HG03135 (cell line): ENCODE measurements around the gene GJA10.
"Not testable (repeated sequence)": the region's sequence is repeated elsewhere in the genome, so short reads cannot be mapped to it uniquely, and the experiment has no call there.

Source experiments
- ATAC-seq: cut with Tn5 transposase; IDR thresholded peaks from one replicate; pipeline ENCODE4 v1.9.1; 2021; ENCODE audit warnings: mild to moderate bottlenecking, moderate library complexity; ENCODE audit not compliant: unreplicated experiment

GJA10 gene

DNA sequence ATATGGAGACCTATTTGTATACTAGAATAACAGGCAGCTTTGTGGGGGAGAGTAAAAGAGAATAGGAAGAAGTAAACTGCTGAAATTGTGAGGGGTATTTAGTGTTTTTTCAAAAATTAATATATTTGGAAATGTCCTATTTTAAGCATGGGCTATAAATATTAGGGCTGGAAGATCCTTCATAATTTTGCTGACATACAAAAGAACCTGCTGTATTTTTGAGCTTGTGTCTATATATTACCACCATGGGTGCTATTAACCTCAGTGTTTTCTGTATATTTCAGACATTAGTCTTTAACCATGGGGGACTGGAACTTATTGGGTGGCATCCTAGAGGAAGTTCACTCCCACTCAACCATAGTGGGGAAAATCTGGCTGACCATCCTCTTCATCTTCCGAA lies at the start of gene GJA10:
TSS of gene GJA10 (plus strand) at position 301 of the 400 bp plus-strand sequence. CDS start at position 301, 0 bp downstream.
- ATAC-seq: no peak

DNA sequence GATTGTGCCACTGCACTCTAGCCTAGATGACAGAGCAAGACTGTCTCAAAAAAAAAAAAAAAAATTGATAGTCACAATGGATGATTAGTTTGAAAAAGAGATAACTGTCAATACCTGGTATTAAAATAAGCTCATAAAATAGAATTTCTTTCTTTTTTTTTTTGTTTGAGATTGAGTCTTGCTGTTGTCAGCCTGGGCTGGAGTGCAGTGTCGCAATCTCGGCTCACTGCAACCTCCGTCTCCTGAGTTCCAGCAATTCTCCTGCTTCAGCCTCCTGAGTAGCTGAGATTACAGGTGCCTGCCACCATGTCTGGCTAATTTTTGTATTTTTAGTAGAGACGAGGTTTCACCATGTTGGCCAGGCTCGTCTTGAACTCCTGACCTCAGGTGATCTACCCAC lies 46.8 kb upstream of the GJA10 start:
- not testable (repeated sequence) for ATAC-seq

DNA sequence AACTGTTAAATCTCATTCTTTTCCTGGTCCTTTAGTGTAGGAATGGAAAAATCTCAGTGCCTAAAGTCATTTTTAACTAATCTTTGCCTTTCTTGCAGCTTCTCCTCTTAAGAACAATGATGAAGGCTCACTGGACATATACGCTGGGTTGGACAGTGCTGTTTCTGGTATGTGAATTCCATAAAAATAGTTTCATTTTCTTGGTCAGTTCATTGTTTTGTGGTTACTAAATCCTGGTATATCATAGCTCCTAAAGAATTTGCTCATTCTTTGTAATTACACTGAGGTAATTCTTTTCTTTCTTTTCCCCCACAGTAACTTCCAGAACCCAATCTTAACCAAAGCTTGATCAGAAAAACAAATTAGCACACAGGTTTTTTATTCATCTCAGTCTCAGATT lies 41.2 kb upstream of the GJA10 start:
- ATAC-seq: no peak

DNA sequence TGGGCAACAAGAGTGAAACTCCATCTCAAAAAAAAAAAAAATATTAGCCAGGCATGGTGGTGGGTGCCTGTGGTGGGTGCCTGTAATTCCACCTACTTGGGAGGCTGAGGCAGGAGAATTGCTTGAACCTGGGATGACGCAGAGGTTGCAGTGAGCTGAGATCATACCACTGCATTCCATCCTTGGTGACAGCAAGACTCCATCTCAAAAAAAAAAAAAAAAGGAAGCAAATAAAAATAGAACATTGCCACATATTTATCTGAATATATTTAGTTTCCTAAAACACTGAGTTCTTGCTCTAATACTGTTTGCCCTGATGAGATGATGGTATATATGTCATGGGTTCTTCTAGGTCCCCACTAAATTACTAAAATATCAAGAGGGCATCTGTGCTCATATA lies 36.2 kb upstream of the GJA10 start:
- ATAC-seq: no peak

DNA sequence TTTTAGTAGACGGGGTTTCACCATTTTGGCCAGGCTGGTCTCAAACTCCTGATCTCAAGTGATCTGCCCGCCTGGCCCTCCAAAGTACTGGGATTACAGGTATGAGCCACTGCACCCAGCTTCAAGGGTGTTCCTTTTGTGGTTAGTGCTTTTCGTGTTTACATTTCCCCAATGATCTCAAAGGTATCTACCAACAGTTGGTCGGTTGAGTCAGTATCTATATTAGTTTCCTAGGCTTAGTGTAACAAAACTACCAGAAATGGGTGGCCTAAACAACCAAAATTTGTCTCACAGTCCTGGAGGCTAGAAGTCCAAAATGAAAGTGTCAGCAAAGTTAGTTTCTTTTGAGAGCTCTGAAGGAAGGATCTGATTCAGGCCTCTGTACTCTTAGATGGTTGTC lies 34.5 kb upstream of the GJA10 start:
- peak; percentile 63 for ATAC-seq

DNA sequence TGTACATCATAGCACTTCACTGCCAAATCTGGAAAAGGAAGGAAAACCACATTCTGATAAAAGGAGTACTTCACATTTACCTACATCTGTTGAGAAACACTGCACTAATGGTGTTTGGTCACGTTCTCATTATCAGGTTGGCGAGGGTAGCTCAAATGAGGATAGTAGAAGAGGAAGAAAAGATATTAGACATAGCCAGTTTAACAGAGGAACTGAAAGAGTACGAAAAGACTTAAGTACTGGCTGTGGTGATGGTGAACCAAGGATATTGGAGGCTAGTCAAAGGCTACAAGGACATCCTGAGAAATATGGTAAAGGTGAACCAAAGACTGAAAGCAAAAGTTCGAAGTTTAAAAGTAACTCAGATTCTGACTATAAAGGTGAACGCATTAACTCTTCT lies 32.0 kb upstream of the GJA10 start:
- peak; percentile 55 for ATAC-seq

DNA sequence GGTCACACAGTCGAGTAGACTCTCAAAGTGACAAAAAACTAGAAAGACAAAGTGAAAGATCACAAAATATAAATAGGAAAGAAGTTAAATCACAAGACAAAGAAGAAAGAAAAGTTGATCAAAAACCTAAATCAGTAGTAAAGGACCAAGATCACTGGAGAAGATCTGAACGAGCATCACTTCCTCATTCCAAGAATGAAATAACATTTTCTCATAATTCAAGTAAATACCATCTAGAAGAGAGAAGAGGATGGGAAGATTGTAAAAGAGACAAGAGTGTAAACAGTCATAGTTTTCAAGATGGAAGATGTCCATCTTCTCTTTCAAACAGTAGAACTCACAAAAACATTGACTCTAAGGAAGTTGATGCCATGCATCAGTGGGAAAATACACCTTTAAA lies 31.6 kb upstream of the GJA10 start:
- peak; percentile 11 for ATAC-seq

DNA sequence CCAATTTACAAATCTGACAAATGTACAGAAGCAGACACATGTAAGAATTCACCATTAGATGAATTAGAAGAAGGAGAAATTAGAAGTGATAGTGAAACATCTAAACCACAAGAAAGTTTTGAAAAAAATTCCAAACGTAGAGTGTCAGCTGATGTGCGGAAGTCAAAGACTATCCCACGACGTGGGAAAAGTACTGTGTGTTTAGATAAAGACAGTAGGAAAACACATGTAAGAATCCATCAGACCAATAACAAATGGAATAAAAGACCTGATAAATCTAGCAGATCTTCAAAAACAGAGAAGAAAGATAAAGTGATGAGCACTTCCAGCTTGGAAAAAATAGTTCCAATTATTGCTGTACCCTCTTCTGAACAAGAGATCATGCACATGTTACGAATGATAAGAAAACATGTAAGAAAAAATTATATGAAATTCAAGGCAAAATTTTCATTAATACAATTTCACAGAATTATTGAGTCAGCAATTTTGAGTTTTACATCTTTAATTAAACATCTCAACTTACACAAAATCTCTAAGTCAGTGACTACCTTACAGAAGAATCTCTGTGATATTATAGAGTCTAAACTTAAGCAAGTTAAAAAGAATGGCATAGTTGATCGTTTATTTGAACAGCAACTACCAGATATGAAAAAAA lies 28.1 kb upstream of the GJA10 start:
- ATAC-seq: no peak

DNA sequence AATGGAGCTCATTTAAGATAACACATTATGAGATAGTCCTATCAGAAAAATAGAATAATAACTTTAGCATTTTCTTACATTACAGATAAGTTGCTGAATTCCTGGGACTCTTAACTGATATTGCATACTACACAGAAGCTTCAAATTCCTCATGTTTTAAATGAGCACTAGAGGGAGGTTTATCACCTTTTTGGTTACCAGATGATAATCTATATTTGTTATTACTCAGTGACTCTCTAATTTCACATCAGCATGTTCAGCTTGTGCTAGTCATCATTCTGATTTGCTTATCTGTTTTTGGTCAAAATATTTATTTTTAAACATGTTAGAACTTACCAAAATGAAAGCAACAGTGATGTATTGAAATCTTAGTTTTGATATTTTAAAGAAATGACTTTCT lies 20.5 kb upstream of the GJA10 start:
- no peak for ATAC-seq

DNA sequence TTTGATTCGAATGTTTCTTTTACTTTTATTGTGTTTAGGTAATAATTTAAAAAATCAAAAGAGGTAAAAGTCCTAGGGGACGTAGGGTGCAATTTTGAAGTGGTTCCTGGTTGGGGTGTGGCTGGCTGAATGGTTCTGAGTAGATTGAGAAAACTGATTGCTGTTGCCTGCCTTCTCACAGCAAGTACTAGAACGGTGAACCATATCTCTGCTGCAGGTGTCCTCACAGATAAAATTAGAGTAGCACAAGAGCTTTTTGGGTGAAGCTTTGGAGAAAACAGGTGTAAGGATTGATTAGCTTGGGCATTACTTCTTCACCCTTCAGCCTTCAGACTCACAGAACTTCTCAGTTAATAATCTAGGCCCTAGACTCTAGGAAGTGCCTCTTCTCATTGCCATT lies 19.8 kb upstream of the GJA10 start:
- no peak for ATAC-seq

DNA sequence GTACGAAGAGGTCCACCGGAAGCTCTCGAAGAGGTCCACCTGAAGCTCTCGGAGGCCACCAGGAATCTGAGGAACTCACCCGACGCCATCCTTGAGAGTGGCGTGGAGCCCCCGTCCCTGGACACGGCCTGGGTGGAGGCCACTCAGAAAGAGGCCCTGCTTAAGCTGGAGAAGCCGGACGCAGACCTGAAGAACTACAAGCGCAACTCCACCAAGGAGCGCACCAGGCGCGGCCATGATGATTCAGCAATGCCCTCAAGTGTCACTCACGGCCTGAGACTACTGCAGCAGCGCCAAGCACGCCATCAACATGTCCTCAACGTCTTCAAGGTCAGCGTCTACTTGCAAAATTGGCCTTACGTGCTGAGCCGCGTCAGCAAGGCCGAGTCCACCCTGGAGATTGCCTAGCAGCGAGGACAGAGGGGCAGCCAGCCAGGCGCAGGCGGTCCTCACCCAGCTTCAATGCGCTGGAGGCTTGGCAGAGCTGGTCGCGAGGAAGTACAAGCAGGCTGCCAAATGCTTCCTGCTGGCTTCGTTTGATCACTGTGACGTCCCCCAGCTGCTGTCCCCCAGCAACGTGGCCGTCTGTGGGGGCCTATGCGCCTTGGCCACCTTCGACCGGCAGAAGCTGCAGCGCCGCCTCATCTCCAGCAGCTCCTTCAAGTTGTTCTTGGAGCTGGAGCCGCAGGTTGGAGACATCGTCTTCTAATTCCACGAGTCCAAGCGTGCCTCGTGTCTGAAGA lies 7.7 kb upstream of the GJA10 start:
- no peak for ATAC-seq

DNA sequence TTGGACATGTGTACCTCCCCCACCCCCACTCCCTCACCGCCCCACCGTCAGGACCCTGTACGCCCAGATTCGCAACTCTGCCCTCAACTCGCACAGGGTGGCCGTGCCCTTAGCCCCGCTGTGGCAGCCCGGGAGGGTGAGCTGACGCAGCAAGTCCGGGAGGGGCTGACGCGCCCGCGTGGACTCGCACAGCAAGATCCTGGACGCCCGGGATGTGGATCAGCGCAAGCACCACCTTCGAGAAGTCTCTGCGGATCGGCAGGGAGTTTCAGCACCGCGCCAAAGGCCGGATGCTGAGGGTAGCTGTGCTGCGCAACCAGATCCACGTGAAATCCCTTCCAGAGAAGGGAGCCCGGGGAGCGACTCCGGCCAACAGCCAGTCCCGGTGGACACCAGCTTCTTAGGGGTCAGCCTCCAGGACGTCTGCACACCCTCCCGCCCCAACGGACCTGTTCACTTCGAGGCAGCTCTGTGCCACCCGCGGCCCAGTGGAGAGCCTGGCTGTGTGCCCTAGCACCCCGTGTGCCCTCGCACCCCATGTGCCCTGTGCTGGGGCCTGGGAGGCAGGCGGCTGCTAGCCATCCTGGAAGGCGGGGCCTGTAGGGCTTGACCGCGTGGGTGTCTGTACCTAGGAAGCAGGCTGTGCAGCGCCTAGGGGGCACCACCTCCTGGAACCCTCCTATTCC lies 6.7 kb upstream of the GJA10 start:
- ATAC-seq: no peak

DNA sequence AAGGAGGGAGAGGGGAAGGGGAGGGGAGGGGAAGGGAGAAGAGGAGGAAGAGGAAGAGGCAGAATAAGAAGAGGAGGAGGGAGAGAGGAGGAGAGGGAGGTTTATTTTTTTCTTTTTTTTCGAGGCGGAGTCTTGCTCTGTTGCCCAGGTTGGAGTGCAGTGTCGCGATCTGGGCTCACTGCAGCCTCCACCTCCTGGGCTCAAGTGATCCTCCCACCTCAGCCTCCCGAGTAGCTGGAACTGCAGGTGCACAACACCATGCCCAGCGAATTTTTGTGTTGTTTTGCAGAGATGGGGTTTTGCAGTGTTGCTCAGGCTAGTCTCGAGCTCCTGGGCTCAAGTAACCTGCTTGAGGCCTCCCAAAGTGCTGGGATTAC lies 6.1 kb upstream of the GJA10 start:
- ATAC-seq: no peak

DNA sequence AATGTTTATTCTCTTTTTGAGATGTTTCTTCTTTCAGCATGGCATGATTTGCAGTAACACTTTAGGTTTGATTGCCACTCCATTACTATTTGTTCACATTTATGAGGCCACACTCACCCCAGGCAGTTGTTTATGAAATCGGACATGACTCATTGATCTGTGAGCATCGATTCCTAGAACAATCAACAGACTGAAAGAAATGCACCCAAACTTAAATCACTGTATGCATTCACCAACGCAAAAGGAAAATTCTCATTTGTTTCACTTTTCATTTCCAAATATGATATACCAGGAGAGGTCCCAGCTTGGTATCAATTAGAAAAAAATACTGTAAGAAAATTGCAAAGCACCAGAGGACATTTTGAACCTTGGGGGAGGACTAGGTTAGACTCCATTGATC lies 5.4 kb upstream of the GJA10 start:
- ATAC-seq: no peak

DNA sequence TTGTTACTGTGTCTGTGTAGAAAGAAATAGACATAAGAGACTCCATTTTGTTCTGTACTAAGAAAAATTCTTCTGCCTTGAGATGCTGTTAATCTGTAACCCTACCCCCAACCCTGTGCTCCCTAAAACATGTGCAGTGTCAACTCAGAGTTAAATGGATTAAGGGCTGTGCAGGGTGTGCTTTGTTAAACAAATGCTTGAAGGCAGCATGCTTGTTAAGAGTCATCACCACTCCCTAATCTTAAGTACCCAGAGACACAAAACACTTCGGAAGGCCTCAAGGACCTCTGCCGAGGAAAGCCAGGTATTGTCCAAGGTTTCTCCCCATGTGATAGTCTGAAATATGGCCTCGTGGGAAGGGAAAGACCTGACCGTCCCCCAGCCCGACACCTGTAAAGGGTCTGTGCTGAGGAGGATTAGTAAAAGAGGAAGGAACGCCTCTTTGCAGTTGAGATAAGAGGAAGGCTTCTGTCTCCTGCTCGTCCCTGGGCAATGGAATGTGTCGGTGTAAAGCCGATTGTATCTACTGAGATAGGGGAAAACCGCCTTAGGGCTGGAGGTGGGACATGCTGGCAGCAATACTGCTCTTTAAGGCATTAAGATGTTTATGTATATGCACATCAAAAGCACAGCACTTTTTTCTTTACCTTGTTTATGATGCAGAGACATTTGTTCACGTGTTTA lies 3.3 kb upstream of the GJA10 start:
- ATAC-seq: not testable (repeated sequence)

DNA sequence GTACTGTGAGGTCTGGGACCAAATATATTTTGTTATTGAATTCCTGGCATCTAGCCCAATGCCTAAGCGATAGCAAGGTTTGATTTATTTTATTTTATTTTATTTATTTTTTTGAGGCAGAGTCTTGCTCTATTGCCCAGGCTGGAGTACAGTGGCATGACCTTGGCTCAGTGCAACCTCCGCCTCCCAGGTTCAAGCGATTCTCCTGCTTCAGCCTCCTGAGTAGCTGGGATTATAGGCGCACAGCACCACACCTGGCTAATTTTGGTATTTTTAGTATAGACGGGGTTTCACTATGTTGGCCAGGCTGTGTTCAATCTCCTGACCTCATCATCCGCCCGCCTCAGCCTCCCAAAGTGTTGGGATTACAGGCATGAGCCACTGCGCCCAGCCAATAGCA lies 1.7 kb upstream of the GJA10 start:
- not testable (repeated sequence) for ATAC-seq

DNA sequence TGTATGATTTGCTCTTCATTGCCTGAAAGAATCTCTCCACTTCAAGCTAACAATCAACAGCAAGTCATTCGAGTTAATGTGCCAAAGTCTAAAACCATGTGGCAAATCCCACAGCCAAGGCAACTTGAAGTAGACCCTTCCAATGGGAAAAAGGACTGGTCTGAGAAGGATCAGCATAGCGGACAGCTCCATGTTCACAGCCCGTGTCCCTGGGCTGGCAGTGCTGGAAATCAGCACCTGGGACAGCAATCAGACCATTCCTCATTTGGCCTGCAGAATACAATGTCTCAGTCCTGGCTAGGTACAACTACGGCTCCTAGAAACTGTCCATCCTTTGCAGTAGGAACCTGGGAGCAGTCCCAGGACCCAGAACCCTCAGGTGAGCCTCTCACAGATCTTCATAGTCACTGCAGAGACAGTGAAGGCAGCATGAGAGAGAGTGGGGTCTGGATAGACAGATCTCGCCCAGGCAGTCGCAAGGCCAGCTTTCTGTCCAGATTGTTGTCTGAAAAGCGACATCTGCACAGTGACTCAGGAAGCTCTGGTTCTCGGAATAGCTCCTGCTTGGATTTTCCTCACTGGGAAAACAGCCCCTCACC lies 1.1 kb downstream of the GJA10 start:
- no peak for ATAC-seq

DNA sequence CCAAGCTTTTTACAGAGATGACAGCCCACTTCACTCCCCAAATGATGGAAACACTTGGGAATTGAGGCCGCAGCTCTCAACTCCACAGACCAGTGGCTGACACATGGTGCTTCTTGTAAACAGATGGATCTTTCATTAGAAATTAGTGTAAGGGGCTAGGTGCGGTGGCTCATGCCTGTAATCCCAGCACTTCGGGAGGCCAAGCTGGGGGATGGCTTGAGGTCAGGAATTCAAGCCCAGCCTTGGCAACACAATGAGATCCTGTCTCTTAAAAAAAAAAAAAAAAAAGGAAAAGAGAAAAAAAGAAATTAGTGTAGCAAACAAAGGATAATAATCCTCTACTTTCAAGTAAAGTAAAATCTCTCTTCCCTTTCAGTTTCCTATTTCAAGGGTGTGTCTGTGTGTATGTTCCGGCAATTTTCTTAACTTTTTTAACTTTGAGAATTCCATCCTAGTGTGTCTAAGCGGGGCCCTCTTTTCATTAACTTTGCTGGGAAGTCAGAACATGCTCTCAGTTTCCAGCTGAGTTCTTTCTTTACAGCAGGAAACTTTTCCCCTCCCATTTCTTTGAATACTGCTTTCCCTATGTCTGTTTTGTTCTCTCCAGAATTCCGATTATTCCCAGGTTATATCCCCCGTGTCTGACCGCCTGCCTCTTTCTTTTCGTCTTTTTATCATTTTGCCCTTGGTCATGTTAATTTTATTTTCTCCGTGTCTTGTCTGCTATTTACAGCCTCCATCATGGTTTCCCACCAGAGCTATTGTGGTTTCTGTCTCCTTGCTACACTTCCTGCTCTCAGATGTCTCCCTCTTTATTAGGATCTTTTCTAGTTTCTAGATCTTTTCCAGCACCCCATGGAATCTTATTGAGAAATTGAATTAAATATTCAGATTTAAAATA lies 16.0 kb downstream of the GJA10 start:
- not testable (repeated sequence) for ATAC-seq

DNA sequence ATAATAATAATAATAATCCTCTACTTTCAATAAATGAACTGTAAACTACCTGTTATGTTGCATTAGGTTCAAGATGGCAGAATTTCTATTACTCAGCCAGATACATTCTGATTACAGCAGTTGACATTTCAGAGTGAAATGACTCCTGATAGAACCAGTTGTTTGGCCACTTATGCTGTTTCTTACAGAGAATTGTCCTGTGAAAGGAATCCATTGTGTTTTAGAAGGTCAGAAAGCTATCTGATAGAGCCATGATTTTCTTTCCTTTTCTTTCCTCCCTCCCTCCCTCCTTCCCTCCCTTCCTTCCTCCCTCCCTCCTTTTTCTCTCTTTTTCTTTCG lies 16.6 kb downstream of the GJA10 start:
- ATAC-seq: no peak
